Breast epithelium (tissue), 4 donors: ENCODE data around the gene IQCB1. TPM values are rescaled to one million over a fixed set of nuclear protein-coding genes. Genes with fewer than 3 reads are reported as not detected.
A peak's percentile ranks its signal among the peaks of the same experiment; 100 is the strongest.

Experiments
- DNase-seq, 2 donors: peaks; one replicate each; pipeline ENCODE4 v3.0.0-alpha.2; 2019; ENCODE audit warnings: low spot score in 2 of 2
- H3K27ac ChIP-seq, 2 donors: fragments of 200-600 bp; sonication (generic) in 1 of 2; one replicate each; pipeline ENCODE4 v1.5.1; 2016 to 2019; ENCODE audit warnings: mild to moderate bottlenecking in 1 of 2
- H3K27me3 ChIP-seq, 2 donors: fragments of 200-600 bp; sonication (generic) in 1 of 2; one replicate each; pipeline versions ENCODE4 v1.5.1 to v1.6.0; 2017 to 2019; ENCODE audit warnings: control low read depth in 1 of 2, mild to moderate bottlenecking in 1 of 2
- H3K36me3 ChIP-seq: fragments of 200-600 bp; one replicate; pipeline ENCODE4 v1.5.1; 2019
- H3K4me1 ChIP-seq, 2 donors: fragments of 200-600 bp; sonication (generic); one replicate each; pipeline ENCODE4 v1.5.1; 2016 to 2019; ENCODE audit warnings: control low read depth in 1 of 2
- H3K4me3 ChIP-seq, 3 donors: fragments of 200-600 bp; sonication (generic); 1 replicate in 2 of 3; 2 replicates in 1 of 3; pipeline ENCODE4 v1.5.1; 2016 to 2019; ENCODE audit warnings: mild to moderate bottlenecking in 3 of 3, moderate library complexity in 2 of 3
- H3K9me3 ChIP-seq, 2 donors: fragments of 200-600 bp; sonication (generic) in 1 of 2; one replicate each; pipeline ENCODE4 v1.5.1; 2016 to 2019; ENCODE audit warnings: control low read depth in 1 of 2
- CTCF ChIP-seq, 3 donors: fragments of 450-650 bp; IDR thresholded peaks; one replicate each; pipeline ENCODE4 v1.5.1; 2016 to 2017; ENCODE audit warnings: antibody characterized with exemption in 3 of 3, mild to moderate bottlenecking in 3 of 3, moderate library complexity in 3 of 3
- POLR2A ChIP-seq: fragments of 450-650 bp; IDR thresholded peaks from one replicate; pipeline ENCODE4 v1.6.1; 2016; ENCODE audit warnings: antibody characterized with exemption, mild to moderate bottlenecking, moderate library complexity
- POLR2AphosphoS5 ChIP-seq, 3 donors: sonication (generic); formaldehyde crosslinking; IDR thresholded peaks; one replicate each; pipeline ENCODE4 v1.6.1; 2017; ENCODE audit warnings: antibody characterized with exemption in 3 of 3
- intact Hi-C: fragments of 100-400 bp; cut with DNase I; formaldehyde crosslinking; loops from one replicate; pipeline ENCODE4 v1.15.1; 2023; ENCODE audit warnings: low total_unique reads
- total RNA-seq, 3 donors: library from RNA; depleted of rRNA; stranded (reverse); fragments of >200 nt; gene quantifications; one replicate each; pipeline ENCODE4 v1.1.0, GENCODE V29; 2016

IQCB1 gene
- total RNA-seq, 3 donors from 2014 or later, result 17.9 to 54.6 (median 28.8) TPM

- Histone ChIP-seq H3K9me3 (no peaks in the 10 kb centered on the region), H3K27ac (peak overlapping the region; percentile 88 to 92), H3K36me3 (no peaks in the 10 kb centered on the region), H3K4me3 (peak overlapping the region; percentile 69 to 92 (median 80)), H3K4me1 (no peaks in the 10 kb centered on the region), H3K27me3 (no peaks in the 10 kb centered on the region)
- TF ChIP-seq POLR2A, result no peak
- no peak for TF ChIP-seq POLR2AphosphoS5 (IDR thresholded peaks at IDR 0.05)
- TF ChIP-seq CTCF (IDR thresholded peaks at IDR 0.05), result no peak
- DNase-seq, result no peak
- intact Hi-C loops, result no loop called here
These were observed 646 bp downstream of the IQCB1 start for GRCh38 chr3:121834157-121834670.

- TF ChIP-seq CTCF (IDR thresholded peaks at IDR 0.05) (no peak), POLR2AphosphoS5 (IDR thresholded peaks at IDR 0.05) (no peak), POLR2A (no peak)
- no peaks in the 10 kb centered on the region for H3K36me3 ChIP-seq
- no peak overlapping the region for H3K4me3 ChIP-seq
- no peak for DNase-seq
- no peaks in the 10 kb centered on the region for H3K9me3 ChIP-seq
- H3K27me3 ChIP-seq, result no peaks in the 10 kb centered on the region
- H3K4me1 ChIP-seq, result no peaks in the 10 kb centered on the region
- intact Hi-C loops, result no loop called here
- no peak overlapping the region for H3K27ac ChIP-seq
These were observed 11.9 kb downstream of the IQCB1 start for GRCh38 chr3:121822973-121823372.

GRCh38 chr3:121821421-121822199 lies 13.2 kb downstream of the IQCB1 start:
- no peak for DNase-seq
- TF ChIP-seq POLR2A (no peak), POLR2AphosphoS5 (IDR thresholded peaks at IDR 0.05) (no peak), CTCF (IDR thresholded peaks at IDR 0.05) (no peak)
- intact Hi-C loops, result no loop called here
- H3K4me3 ChIP-seq, result no peak overlapping the region
- no peaks in the 10 kb centered on the region for H3K9me3 ChIP-seq
- no peaks in the 10 kb centered on the region for H3K27me3 ChIP-seq
- H3K27ac ChIP-seq, result no peak overlapping the region
- no peaks in the 10 kb centered on the region for H3K36me3 ChIP-seq
- no peaks in the 10 kb centered on the region for H3K4me1 ChIP-seq

- no peaks in the 10 kb centered on the region for H3K27me3 ChIP-seq
- DNase-seq, result no peak
- no peak overlapping the region for H3K27ac ChIP-seq
- intact Hi-C loops, result no loop called here
- no peak overlapping the region for H3K4me3 ChIP-seq
- H3K4me1 ChIP-seq, result no peaks in the 10 kb centered on the region
- H3K36me3 ChIP-seq, result no peaks in the 10 kb centered on the region
- no peak for TF ChIP-seq CTCF (IDR thresholded peaks at IDR 0.05)
- no peak for TF ChIP-seq POLR2AphosphoS5 (IDR thresholded peaks at IDR 0.05)
- TF ChIP-seq POLR2A, result no peak
- no peaks in the 10 kb centered on the region for H3K9me3 ChIP-seq
These were observed 15.6 kb downstream of the IQCB1 start for GRCh38 chr3:121819236-121819635.

GRCh38 chr3:121818578-121818977 lies 16.3 kb downstream of the IQCB1 start:
- Histone ChIP-seq H3K9me3 (no peaks in the 10 kb centered on the region), H3K27ac (no peak overlapping the region), H3K4me3 (no peak overlapping the region), H3K4me1 (no peaks in the 10 kb centered on the region), H3K36me3 (no peaks in the 10 kb centered on the region), H3K27me3 (no peaks in the 10 kb centered on the region)
- intact Hi-C loops, result no loop called here
- no peak for TF ChIP-seq POLR2AphosphoS5 (IDR thresholded peaks at IDR 0.05)
- no peak for TF ChIP-seq CTCF (IDR thresholded peaks at IDR 0.05)
- TF ChIP-seq POLR2A, result no peak
- DNase-seq, result no peak
